CD1c-positive myeloid dendritic cell (primary cell): ENCODE results near the gene STUB1.
A peak's percentile ranks its signal among the peaks of the same experiment; 100 is the strongest.

Experiments
- DNase-seq: peaks from one replicate; pipeline ENCODE4 v3.0.0-alpha.2; 2016; ENCODE audit errors: extremely low spot score

STUB1 gene

DNA sequence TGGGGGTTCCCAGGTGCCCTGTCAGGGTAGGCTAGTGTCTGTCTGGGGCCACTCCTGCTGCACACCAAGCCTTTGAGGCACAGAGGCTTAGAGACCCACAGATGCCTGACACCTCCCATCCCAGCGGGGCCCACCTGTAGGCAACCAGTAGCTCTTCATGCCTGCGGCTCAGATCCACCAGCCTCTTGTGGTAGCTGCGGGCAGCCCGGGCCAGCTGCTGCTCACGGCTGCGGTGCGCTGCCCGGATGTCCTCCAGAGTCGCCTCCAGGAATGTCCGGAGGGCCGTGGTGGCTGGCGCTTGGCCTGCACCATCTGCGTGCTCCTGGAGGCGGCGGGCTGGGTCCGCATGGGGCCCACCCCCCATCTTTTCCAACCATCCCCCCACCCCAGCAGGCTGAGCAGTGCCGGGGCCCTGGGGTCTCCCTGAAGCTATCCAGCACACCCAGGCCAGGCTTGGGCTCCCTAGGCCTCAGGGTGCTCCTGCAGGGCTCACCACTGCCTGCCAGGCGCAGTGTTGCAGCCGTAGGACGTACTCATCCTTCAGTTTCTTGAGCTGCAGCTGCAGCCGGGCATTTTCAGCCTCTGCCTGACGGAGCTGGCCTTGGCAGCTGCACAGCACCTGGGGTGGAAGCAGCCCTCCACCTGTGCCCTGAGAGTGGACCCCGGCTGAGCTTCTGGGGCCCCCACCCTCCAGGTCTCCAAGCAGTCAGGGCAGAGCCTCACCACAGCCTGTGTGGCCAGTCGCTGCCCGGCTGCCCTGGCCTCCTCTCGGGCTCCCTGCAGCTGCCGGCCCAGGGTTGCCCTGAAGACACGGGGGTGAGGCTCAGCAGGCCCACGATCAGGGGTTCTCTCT lies 44.2 kb downstream of the STUB1 start:
- DNase-seq, result no peak

DNA sequence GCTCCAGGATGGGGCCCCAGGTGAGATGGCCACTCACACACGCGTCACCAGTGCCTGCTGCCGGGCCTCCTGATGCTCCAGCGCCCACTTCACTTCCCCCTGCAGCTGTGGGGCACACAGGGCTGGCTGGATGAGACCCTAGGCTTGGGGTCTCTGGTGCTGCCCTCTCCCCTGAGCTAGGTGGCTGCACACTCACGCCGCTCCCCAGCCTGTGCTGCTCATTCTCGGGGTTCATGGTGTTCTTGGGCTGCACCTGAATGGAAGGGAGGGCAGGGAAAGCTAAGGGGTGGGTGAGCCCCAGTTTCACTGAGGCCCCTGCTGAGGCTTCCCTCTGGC lies 44.8 kb downstream of the STUB1 start:
- no peak for DNase-seq

DNA sequence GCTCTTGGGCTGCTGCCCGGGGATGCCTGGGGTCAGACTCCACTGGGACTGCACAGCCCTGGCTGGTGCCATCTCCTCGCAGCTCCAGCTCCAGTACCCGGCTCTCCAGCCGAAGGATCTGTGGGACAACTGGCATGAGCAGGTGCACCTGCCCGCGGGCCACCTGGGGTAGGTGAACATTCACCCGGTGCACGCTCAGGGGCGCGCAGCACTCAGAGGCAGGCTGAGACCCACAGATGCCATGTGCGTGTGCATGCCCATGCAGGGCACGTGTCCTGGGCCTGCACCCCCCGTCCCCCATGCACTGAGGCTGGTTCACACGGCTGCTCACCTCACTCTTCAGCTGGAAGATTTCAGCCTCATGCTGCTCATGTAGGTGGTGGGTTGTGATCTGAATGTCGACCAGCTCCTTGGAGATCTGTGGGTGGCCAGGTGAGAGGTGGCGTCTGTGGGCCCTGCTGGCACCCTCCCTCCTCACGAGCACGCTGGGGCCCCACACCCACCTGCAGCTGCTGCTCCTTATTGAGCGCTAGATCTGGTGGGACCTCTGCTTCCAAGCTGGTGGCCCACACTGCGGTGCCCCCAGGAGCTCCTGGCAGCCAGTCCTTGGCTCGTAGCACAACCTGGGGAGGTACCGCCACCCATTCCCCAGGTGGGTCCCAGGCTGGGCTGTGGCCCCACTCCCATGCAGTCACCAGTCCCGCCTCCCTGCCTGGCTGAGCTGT lies 45.4 kb downstream of the STUB1 start:
- no peak for DNase-seq

DNA sequence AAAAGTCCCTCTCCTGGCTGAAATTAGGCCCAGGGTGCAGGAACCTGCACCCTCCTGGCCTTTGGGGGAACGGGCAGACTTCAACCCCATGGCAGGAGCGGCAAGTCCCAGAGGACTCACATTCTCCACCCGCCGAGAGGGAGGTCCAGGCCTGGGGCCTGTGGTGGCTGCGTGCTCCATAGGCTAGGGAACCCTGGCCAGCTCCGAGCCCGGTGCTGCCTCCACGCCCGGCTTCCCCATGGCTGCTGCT lies 45.9 kb downstream of the STUB1 start:
- no peak for DNase-seq

DNA sequence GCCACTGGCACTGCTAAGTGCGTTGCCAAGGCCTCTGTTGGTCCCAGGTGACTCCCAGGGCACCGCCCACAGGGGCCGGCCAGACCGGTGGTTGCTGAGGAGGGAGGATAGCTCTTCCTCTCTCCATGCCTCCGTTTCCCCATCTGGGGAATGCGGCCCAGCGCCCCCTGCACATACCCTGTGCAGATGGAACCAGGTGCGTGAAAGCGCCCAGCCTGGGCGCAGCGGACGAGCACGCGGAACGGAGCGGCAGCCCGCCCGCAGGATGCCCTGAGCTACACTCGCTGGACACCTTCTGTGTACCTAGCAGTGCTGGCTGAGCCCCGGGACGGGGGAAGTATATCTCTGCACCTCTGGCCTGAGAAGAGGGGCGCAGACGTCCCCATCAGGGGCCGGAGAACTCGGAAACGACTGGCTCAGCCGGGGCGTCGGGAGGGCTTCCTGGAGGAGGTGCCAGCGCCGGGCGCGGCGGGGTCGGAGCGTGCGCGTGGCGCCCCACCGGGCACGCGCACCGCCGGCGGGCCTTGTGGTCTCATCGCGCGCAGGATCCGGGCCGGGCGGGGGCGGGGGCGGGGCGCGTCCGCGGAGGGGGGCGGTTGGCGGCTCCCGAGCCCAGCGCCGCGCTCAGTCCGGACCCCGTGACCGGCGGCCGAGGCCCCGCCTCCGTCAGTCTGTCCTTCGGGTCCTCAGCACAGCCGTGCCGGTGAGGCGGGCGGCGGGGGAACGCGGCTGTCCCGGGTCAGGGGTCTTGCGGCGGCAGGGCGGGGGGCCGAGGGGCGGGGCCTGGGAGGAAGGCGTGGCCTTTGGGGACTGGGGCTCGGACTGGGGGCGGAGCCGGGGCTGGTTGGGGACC lies 46.5 kb downstream of the STUB1 start, which contains the start of the genes CCDC78 and HAGHL:
CCDC78 (minus strand) TSS at position 6 of the 853 bp plus-strand sequence. CDS start 76 bp downstream, outside the sequence.
HAGHL (plus strand) TSS at position 669 of the 853 bp plus-strand sequence. CDS start 404 bp downstream, outside the sequence.
- peak; percentile 62 for DNase-seq

DNA sequence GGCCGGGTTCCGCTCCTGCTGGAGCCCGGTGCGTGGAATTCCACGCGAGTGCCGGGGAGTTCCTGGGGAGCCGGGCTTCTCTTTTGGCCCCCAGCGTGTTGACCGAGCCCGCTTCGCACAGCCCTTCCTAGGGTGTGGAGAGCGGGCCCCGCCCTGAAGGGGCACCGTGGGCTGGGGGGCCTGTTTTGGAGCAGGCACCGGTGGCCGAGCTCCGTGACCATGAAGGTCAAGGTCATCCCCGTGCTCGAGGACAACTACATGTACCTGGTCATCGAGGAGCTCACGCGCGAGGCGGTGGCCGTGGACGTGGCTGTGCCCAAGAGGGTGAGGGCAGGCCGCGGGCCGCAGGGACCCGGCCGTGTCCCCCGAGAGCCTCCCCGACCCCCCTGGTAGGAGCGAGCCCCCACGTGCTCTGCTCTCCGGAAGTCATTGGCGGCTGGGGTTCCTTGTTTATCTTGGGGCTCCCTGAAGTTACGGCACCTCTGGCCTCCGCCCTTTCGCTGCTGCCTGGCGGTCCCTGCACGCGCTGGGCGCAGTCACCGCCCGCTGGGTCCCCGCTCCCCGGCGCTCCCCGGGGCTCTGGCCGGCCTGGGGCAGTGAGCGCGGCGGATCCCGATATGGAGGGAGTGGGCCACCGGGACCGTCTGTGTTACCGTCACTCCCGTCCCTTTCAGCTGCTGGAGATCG lies 47.2 kb downstream of the STUB1 start:
- peak; percentile 58 for DNase-seq

DNA sequence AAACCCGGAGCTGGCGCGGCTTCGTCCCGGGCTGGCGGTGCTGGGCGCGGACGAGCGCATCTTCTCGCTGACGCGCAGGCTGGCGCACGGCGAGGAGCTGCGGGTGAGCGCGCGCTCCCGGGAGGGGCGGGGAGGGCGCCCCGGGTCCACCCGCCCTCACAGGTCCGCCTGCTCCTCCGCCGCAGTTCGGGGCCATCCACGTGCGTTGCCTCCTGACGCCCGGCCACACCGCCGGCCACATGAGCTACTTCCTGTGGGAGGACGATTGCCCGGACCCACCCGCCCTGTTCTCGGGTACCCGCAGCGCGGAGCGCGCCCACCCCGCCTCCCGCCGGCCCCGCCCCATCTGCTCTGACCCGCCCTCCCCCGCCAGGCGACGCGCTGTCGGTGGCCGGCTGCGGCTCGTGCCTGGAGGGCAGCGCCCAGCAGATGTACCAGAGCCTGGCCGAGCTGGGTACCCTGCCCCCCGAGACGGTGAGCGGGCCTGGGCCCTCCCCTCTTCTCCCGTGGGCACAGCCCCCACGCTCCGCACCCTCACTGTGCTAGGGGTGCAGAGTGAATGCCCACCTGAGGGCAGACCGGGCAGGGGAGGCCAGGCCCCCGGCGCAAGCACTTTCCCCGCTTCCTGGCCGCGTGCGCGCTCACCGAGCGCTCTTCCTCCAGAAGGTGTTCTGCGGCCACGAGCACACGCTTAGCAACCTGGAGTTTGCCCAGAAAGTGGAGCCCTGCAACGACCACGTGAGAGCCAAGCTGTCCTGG lies 48.1 kb downstream of the STUB1 start:
- DNase-seq, result peak; percentile 80

DNA sequence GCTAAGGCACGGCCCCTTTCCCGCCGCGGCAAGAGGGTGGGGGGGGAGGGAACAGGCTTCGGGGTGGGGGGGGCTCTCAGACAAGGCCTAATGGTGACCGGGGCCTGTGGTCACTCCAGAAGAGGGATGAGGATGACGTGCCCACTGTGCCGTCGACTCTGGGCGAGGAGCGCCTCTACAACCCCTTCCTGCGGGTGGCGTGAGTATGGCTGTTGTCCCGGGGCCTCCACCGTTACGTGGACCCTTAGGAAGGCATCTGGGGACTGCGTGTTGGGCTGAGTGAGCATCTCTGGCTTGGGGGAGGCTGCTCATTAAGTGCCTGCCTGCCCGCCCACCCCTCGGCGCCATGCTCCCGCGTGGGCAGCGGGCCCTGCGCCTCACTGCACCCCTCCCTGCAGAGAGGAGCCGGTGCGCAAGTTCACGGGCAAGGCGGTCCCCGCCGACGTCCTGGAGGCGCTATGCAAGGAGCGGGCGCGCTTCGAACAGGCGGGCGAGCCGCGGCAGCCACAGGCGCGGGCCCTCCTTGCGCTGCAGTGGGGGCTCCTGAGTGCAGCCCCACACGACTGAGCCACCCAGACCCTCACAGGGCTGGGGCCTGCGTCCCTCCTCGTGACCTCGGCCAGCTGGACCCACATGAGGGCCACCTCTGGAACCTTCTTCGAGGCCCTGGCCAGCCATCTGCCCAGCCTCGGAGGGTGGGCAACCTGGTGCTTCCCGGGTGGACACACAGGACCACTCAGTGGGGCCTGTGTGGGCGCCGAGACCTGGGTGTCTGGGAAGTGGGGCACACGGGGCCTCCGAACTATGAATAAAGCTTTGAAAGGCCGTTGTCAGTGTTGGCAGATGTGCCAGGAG lies 48.9 kb downstream of the STUB1 start:
- DNase-seq, result no peak

DNA sequence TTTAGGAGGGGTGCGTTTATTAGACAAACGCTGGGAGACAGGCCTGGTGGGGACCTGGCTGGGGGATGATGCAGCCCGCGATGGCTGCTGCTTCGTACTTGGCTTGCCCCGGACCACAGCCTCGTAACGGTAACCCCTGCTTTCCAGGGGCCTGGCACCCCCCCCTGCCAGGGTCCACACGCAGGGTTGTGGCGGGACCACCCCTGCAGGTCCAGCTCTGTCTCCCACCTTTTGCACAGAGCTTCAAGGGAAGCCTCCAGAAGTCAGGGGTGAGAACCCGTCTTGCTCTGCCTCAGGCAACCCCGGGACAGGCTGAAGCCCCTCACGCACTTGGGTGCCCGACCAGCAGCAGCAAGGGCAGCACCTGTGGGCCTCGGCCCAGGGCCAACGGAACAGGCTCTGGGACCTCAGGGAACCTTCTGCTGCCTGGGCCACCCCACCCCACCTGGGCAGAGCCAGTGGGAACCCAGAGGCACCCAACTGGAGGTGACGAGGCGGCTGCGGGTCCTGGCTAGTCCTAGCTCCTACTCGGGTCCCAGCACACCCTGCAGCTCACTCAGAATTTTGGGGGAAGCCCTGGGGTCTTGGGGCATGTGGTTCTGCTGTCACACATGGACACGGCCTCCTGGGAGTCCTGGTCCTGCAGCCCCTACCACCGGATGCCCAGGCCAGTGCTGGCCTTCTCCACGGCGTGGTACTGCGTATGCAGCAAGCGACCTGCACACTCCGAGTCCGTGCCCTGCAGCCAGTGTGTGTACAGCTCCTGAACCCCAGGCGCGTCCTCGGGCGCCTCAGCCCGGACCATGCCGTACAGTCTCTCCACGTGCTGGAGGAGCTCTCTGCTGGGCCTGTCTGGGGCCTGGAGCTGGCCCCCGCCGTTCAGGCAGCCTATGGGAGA lies 49.8 kb downstream of the STUB1 start:
- DNase-seq, result no peak

DNA sequence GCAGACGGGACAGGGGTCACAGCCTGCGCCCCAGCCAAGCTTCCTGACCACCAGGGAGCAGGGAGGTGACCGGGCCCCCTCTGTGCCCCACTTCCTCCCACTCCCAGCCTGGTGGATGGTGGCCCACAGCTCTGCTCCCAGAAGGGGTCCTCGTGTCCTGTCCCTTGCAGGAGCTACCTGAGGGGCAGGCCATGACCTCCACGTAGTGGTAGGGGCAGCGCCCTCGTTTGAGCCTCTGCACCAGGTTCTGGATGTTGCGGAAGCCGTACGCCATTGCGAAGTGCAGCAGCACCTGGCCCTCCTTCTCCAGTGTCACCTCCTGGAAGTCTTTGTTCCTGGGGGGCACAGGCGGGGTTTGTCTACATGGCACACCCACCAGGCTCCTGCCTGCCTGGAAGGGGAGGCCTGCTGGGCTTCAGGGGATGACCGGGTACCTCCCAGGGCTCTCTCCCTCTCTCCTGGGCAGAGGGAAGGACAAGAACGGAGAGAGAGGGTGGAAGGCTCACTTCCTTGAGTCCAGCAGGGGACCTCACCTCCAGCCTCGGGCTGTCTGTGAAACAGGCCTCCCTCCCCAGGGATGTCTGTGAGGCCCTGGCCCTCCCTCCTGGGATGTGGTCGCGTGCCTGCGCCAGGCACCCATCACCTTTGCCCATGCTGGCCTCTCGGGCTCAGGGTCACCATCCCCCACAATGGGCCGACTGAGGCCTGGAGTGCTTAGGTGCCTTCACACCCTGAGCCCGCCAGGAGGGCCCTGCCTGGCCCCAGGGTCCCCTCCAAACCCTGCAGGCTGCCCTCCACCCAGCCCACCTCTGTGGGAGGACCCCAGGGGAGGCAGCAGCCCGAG lies 50.7 kb downstream of the STUB1 start:
- no peak for DNase-seq

DNA sequence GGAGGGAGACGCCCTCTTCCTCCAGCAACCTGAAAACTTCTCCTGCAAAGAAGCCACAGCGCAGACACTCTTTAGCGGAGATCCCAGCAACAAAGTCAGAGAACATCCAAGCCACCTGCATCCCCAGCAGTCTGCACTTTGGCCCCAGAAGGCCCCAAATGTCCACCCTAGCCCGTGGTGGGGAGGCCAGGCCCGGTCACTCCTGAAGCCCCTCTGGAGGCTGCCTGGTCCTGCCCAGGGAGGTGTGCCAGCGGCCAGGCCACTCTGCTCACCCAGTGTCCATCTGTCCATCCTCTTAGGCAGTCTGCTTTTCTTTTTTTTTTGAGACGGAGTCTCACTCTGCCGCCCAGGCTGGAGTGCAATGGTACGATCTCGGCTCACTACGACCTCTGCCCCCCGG lies 52.1 kb downstream of the STUB1 start:
- no peak for DNase-seq
